ENCODE data around the gene TENM3.

DNA sequence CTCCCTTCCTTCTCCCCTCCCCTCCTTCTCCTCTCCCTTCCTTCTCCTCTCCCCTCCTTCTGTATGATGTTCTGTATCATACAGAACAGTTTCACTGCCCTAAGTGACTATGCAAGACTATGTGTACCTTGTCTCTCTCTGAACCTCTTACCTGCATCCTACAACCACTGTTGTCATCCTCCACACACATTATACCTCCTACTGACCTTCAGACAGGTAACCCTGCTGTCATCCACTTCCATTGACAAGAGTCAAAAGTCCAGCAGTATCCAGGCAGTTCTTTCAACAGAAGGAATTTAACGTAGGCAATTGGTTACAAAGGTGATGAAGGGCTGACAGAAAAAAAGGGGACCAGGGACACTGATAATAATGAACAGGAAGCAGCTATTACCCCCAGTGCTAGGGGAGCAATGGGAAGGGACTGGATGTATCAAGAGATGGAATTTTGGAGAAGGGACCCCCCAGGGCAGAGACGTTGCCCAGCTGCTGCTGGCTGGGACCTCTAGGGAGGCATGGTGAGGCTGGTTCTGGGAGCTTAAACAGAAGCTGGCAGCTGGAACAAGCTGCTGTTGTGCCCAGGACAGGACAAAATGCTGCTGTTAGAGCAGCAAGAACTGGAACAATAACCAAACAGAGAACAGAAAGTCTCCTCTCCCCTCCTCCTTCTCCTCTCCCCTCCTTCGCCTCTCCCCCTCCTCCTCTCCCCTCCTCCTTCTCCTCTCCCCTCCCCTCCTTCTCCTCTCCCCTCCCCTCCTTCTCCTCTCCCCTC lies 589.3 kb downstream of the TENM3 start:
- TF ChIP-seq POLR2A (IDR thresholded peaks at IDR 0.05) (no peak), CTCF (IDR thresholded peaks at IDR 0.05) (no peak)

Data from uterus (tissue), 2 donors.